Measurements from ENCODE around the gene SH3BP2.
"Not testable (repeated sequence)": the region's sequence is repeated elsewhere in the genome, so short reads cannot be mapped to it uniquely, and the experiment has no call there.

SH3BP2 gene

GRCh38 chr4:2763511-2763967 lies 29.3 kb upstream of the SH3BP2 start:
- no peak for DNase-seq

DNA sequence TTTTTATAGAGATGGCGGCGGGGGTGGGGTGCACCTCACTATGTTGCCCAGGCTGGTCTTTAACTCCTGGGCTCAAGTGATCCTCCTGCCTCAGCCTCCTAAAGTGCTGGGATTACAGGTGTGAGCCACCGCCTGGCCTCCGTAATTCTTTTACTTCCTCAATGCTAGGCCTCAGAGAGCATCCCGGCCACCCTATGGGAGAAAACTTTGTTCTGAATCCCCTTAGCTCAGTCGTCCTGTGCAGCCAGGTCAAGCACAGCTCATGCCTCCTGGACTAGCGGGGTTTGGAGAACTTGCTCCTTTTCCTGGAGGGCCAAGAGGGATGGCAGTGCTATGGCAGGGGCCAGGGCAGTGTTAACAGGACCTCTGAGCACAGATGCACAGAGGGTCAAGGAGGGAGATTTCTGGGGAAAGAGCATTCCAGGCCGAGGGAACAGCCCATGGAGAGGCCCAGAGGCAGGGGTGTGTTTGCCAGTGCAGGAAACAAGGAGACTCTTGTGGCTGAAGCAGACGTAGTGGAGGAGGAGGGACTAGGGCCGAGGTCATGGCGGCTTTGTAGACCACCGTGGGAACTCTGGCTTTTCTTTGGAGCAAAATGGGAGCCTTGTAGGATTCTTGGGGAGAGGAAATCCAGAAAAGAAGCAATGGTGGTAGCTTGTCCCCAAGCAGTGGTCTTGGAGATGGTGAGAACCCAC lies 26.9 kb upstream of the SH3BP2 start:
- DNase-seq: no peak

DNA sequence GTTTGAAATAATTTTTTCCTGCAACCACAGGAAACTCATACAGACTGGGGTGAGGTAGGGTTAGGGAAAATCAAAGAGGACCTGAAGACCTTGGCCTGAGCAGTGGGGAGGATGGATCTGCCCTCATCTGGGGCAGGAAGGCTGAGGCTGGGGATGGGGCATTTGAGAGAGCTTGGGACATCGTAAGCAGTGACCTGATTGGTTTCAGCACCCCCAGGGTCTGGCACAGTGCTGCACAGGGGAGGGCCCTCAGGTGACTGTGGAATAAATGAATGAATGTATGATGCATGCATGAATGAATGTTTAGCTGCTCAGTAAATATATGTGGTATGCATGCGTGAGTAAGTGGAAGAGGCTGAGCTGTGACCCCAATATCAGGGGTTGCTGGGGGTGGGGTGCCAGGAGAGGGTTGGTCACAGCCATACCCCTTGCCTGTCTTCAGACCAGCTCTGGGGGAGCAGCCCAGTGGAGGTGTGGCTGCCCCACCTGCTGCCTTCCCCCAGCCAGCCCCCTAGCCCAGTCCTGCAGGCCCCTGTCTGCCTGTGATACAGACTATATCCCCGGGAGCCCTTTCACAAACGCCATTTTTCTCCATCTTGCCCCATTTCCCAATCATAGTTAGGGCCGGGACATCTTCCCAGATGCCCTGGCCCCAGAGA lies 25.7 kb upstream of the SH3BP2 start:
- no peak for DNase-seq

DNA sequence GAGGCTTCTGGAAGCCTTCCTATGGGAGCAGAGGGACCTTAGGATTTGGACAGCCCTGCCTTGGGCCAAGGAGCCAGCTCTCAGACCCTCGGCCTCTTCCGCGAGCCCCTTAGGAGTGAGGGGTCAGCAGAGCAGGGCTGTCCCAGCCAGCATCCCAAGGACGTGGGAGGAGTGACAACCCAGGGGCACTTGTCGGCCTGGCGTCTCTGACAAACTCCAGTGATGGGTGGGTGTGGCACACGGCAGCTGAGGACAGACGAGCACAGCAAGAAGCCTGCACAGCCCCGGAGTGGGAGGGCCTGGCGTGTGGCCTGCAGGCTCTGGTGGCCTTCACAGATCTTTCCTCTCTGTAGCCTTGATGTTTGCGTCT lies 25.2 kb upstream of the SH3BP2 start:
- DNase-seq: no peak

- no peak for DNase-seq
Observed at GRCh38 chr4:2768124-2768523, 24.8 kb upstream of the SH3BP2 start.

GRCh38 chr4:2768921-2769336 lies 24.0 kb upstream of the SH3BP2 start:
- DNase-seq: no peak

- no peak for DNase-seq
Observed at GRCh38 chr4:2771264-2771663, 21.6 kb upstream of the SH3BP2 start.

DNA sequence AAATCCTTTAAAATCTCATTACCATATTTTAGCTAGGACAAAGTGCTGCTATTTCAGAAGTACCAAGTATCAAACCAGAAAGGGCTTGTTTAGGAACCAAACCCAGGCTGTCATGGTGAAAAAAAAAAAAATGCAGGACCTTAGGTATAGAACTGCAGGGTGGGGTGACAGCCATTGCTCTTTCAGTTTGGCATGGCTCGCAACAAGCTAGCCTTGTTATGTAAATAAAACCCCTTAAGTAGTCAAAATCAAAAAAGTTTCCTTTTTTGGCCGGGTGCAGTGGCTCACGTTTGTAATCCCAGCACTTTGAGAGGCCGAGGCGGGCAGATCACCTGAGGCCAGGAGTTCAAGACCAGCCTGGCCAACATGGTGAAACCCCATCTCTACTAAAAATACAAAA lies 12.2 kb upstream of the SH3BP2 start:
- not testable (repeated sequence) for DNase-seq

DNA sequence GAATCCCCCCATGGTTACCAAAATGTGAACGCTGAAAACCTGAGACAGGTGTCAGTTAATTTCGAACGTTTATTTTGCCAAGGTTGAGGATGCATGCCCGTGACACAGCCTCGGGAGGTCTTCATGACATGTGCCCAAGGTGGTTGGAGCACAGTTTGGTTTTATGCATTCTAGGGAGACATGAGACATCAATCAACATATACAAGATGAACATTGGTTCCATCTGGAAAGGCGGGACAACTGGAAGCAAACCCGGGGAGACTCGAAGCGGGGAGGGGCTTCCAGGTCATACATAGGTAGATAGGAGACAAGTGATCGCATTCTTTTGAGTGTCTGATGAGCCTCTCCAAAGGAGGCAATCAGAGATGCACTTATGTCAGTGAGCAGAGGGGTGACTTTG lies 11.0 kb upstream of the SH3BP2 start:
- DNase-seq: no peak

- DNase-seq: no peak
Observed at GRCh38 chr4:2783790-2784189, 9.1 kb upstream of the SH3BP2 start.

DNA sequence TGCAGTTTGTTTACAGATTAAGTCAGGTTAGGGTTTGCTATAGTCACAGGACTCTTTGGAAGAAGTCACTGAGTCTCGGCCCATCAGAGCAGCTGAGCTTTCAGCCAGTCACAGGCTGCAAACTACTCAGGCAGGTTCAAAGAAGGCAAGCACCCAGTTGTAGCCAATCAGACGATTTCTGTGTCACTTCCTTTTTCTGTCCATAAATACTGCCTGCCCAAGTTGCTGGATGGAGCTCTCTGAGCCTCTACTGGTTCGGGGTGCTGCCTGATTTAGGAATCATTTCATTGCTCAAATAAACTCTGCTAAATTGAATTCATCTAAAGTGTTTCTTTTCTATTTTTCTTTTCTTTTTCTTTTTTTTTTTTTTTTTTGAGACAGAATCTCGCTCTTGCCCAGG lies 7.3 kb upstream of the SH3BP2 start:
- DNase-seq: no peak

DNA sequence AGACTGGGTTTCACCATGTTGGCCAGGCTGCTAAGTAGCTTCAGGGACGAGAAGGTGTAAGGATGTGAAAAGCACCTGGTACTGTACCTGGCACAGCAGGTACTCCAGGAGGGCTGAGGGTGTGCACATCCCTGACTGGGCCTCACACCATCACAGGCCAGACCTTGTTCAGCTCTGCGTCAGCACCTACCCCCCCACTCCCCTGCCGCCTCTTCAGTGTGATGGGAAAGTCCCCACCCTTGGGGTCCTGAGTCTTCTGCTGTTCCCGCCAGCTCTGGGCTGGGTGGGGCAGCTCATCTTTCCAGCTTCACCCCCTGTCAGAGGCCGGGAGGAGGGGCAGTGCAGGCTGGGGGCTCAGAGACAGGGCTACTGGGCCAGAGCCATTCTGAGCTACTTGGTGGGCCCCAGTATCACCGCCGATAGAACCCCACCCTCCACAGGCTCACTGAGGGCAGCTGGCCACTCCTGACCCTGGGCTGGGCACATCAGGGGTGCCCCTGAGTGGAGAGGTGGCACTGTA lies 6.7 kb upstream of the SH3BP2 start:
- no peak for DNase-seq

- no peak for DNase-seq
Observed at GRCh38 chr4:2786794-2787229, 6.1 kb upstream of the SH3BP2 start.

DNA sequence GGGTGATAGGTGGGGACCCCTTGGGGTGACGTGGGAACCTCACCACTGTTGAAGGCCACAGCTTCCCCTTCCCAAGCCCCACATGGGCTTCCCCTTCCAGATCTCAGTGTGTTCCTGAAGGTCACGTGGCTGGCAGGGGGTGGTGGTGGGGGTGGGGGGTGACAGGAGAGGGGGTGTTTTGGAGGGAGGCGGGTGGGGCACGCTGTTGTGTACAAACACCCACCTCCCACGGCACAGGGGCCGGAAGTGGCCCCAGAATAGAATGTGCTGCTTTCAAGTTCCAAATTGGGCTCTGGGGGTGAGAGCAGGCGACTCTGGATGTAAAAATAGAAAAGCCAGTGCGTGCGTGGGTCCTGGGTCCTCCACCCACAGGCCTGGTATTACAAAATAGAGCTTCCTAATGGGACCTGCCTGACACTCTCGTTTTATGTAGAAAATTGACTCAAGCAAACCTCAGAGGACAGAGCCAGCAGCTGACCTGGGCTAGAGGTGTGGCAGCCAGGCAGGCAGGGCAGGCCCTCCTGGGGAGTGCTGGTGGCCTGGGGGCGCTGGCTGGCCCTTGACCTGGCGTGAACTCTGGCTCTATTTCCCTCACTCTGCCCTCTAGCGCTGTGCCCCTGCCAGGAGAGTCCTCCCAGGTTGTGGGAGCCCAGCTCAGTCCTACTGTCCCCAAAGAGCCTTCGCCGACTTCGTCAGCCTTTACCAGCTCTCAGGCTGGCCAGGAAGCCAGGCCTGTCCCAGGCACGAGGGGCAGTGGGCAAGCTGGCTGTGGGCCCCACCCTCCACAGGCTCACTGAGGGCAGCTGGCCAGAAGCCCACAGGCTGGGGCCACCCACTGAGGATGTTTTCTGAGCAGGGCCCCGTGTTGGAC lies 5.4 kb upstream of the SH3BP2 start:
- no peak for DNase-seq

GRCh38 chr4:2788101-2788500 lies 4.8 kb upstream of the SH3BP2 start:
- no peak for DNase-seq

GRCh38 chr4:2788532-2789103 lies 4.3 kb upstream of the SH3BP2 start:
- DNase-seq: no peak

DNA sequence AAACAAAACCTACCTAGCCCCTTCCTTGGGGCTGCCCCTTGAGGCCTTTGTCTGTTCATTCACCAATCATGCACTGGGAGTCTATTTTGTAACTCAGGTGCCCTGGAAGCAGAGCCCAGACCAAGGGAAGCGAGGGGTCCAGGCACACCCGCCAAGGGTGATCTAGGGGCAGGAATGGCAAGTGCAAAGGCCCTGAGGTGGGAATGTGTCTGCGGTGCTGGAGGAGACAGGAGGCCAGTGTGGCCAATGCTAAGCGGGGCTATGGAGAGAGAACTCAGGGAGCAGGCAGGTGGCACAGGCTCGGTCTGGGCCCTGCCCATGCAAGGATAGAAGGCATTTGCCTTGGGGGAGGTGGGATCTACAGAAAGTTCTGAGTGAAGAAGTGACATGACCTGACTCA lies 3.5 kb upstream of the SH3BP2 start:
- no peak for DNase-seq

DNA sequence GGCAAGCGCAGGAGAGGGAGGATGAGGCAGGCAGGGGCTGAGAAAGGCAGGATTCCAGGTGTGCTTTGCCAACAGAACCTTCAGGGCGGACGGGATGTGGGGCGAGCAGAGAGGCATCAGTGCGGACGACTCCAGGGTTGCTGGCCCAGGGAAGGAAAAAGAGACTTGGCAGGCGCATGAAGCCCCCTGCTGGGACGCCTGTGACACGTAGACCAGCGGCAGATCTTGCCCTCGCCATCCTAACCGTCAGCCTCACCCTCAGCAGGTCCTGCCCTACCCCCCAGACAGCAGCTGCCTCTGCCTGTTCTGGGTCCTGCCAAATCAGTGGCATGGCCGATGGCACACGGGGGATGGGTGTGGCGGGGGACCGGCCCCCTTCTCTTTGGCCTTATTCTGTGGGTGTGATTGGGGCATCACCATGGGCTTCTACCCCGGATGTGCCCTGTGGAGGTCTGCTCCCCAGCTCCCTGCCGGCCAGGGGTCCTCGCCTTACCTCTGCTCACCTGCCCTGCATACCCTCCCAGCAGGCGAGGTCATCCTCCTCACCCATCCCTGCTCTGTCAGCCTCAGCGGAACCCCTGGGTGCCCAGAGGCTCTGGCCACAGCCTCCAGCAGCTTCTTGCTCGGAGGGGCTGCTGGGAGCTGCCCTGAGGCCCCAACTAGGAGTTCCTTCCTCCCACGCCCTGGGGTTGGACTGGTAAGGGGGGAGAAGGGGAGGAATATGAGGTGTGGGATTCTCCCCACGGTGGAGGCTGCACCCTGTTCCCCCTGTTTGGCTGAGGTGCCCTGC lies 2.9 kb upstream of the SH3BP2 start:
- DNase-seq: no peak

DNA sequence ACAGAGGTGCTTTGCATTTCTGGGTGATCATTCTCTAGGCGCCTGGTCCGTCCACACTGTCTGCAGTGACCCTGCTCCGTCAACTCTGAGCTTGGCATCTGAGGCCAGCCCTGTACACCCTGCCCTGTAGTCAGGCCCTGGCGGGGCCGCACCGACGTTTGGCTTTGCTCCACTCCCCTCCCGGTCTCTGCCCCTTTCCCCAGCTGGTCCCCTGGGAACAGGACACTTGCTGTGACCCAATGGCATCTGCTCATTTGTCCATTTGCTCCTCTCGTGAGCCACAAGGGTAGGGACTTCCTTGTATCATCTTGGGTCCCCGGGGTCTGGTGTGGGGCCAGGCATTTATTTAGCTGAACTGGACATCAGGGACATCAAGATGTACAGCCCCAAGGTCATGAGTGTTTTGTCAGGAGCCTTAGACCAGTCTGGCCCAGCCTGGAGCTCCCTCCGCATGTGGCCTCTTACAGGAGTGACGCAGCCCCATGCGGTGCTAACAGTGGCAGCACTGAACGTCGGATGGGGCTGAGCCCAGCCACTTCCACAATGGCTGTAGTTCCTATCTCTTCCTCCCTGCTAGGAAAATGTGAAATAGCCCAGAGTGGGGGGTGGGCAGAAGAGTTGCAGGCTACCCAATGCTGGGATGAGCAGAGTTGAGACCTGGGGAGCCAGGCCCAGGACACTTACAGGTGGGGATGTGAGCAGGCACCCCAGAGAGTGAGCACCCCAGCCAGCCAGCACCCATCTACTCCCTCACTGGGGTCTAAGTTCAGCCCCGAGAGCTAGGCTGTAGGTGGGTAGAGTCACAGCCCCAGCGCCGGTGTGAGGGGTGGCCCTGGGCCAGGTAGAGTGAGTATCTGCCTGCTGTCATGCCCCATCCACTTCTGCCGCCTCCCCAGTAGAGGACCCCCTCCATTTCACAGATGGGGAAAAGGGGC lies 2.0 kb upstream of the SH3BP2 start:
- no peak for DNase-seq

DNA sequence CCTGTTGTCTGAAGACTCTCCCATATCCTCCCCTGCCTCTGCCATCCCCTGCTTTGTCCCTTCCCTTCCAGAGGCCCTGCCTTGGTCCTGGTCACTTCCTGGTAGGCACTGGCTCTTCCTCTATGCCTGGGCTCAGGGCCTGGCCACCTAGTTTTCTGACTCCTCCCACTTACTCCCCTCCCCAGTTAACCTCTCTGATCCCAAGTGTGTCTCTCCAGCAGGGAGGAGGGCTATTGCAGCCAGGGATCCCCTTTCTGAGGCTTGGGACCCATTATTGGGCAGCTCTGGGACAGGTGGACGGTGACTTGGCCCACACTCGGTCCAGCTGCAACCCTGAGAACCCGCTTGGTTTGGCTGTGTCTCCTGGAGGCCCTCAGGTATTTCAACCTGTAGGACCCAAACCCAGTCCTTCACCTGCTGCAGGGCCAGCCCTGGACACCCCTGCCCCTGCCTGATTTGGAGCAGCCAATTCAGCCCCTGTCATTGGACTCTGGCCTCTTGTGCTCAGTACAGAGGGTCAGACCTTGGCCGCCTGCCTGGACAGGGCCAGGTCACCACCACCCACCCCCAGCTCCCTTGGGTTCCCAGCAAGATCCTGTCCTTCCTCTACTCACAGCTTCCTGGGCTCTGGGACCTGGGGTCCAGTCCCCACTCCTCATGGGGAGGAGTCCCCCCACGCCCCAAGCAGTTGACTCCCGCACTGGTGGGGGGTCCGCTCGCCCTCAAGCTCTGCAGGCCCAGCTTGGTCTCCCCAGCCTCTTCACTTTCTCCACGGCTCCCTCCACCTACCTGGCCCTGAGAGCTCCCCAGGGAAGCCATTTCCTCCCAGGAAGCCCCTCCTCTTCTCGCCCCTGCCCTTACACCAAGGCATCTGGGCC lies 1.1 kb upstream of the SH3BP2 start:
- no peak for DNase-seq
